Epithelial cell of proximal tubule (primary cell): ENCODE results near the gene MVB12A. TPM values are rescaled to one million over a fixed set of nuclear protein-coding genes. Genes with fewer than 3 reads are reported as not detected.

Experiments
- DNase-seq: peaks from one replicate; pipeline ENCODE4 v3.0.0-alpha.2; 2011; ENCODE audit warnings: low read depth
- H3K4me3 ChIP-seq: 2 replicates; pipeline ENCODE4 v1.5.1; 2011; ENCODE audit warnings: low read depth, mild to moderate bottlenecking, low read length
- CTCF ChIP-seq: conservative IDR thresholded peaks from 2 replicates; pipeline ENCODE4 v1.5.1; 2012; ENCODE audit warnings: low read depth, mild to moderate bottlenecking, low read length
- total RNA-seq: library from RNA; depleted of rRNA; stranded (reverse); fragments of >200 nt; gene quantifications from 2 replicates; pipeline ENCODE4 v1.2.3, GENCODE V29; 2015

Gene MVB12A
- 78.6 and 91.6 TPM in 2 replicates for total RNA-seq

GRCh38 chr19:17419621-17420474, at the start of gene MVB12A:
Gene MVB12A (plus strand): TSS chr19:17420047. CDS start chr19:17420136, 89 bp downstream.
- H3K4me3 ChIP-seq: peak within 1 kb of the TSS; percentile 94
- DNase-seq: peak; percentile 89
- no peak for TF ChIP-seq CTCF

- no peak within 1 kb of the TSS for H3K4me3 ChIP-seq
- DNase-seq: no peak
- no peak for TF ChIP-seq CTCF
Observed at GRCh38 chr19:17376935-17377600, 42.8 kb upstream of the MVB12A start, which contains the start of gene PLVAP. Gene PLVAP (minus strand): TSS chr19:17377342. CDS start chr19:17377288, 54 bp downstream.

- no peak overlapping the region for H3K4me3 ChIP-seq
- no peak for DNase-seq
- no peak for TF ChIP-seq CTCF
Observed at GRCh38 chr19:17378271-17378670, 41.6 kb upstream of the MVB12A start.

- no peak for TF ChIP-seq CTCF
- H3K4me3 ChIP-seq: no peak overlapping the region
- DNase-seq: no peak
Observed at GRCh38 chr19:17379221-17379631, 40.6 kb upstream of the MVB12A start.

- no peak overlapping the region for H3K4me3 ChIP-seq
- TF ChIP-seq CTCF: no peak
- no peak for DNase-seq
Observed at GRCh38 chr19:17380426-17381138, 39.3 kb upstream of the MVB12A start.

GRCh38 chr19:17385878-17386611, 33.8 kb upstream of the MVB12A start:
- no peak overlapping the region for H3K4me3 ChIP-seq
- peak; percentile 88 for TF ChIP-seq CTCF
- no peak for DNase-seq
